Activated effector memory CD4-positive, alpha-beta T cell treated with anti-CD3 and anti-CD28 coated beads, Interleukin-2, amount 50 U/mL, for 16 hours (primary cell): ENCODE data around the gene FRMD4B.

Experiments used
- DNase-seq: peaks from one replicate; pipeline ENCODE4 v3.0.0-alpha.2; 2020

The FRMD4B gene

DNA sequence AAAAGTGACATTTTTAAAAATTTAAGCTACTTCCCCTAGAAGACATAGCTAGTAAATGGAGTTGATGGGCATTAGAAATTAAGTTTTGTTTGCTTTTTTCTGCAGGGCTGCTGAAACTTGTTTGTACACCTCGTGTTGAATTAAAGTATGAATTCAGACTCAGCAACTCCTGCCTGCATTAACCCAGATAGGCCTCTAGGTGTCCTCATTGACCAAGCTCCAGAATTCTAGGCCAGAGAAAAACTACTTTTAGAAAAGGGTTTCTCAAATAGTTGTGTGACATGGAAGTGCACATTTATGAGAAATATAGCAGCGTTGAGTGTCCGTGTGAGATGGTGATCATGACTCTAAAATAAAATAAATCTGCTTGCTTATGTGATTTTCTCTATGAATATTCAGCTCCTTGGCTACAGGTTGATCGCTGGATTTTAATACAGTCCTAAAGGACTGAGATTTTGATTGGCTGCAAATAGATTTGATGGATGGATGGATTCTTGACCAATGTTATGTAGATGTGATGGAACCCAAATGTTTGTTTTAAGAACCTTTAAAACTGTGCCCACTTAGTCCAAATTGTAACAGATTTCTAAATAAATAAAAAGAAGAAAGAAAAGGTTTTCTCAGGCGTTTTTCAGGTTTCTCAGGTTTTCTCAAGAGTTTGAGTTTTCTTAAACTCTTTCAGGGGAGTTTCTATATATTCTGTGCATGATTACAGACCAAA is 224.1 kb downstream of the FRMD4B start:
- no peak for DNase-seq

GRCh38 chr3:69160525-69160924 is 225.4 kb downstream of the FRMD4B start:
- no peak for DNase-seq

GRCh38 chr3:69160107-69160506 is 225.8 kb downstream of the FRMD4B start:
- no peak for DNase-seq

- no peak for DNase-seq
These were observed 236.3 kb downstream of the FRMD4B start for GRCh38 chr3:69149586-69149985.

DNA sequence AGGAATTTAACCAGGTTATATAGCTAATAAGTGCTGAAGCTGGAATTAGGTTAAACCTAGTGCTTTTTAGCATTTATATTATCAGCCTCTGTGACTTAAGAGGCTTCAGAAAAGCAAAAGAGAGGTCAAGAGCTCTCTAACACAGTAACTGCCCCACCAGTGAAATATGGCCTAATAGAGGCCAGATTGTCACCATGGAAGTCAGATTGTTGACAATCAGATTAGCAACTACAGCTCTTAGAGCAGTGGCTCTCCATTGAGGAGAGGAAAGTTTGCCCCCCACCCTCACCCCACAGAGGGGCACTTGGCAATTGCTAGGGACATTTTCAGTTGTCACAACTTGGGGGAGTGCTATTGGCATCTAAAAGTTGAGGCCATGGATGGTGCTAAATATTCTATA is 240.2 kb downstream of the FRMD4B start:
- no peak for DNase-seq

DNA sequence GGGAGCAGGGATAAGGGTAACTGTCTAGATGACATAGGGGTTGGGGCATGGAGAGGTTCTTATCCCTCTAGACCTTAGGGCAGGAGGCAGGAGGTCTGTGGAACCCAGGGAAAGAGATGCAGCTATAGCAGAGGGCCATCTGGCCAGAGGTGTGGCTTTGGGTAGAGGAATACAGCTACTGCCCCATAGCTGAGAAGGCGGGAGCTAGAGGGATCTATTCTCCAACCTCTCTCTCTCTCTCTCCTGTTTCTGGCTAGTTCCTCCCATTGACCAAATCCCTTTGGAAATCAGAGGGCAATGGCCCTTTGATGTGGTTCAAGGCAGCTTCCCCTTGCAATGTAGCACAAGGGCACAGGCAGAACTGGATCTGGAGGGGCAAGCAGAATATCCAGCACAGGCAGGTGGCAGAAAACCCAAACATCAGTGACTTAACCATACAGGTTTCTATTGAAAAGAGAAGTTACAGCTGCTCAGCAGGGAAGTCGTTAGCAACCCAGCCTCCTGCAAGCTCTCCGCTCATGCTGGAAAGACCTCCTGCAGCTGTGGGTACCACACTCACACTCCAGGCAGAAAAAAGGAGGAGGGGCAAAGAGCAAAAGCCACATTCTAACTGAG is 241.2 kb downstream of the FRMD4B start:
- no peak for DNase-seq

GRCh38 chr3:69143612-69144011 is 242.3 kb downstream of the FRMD4B start:
- no peak for DNase-seq

DNA sequence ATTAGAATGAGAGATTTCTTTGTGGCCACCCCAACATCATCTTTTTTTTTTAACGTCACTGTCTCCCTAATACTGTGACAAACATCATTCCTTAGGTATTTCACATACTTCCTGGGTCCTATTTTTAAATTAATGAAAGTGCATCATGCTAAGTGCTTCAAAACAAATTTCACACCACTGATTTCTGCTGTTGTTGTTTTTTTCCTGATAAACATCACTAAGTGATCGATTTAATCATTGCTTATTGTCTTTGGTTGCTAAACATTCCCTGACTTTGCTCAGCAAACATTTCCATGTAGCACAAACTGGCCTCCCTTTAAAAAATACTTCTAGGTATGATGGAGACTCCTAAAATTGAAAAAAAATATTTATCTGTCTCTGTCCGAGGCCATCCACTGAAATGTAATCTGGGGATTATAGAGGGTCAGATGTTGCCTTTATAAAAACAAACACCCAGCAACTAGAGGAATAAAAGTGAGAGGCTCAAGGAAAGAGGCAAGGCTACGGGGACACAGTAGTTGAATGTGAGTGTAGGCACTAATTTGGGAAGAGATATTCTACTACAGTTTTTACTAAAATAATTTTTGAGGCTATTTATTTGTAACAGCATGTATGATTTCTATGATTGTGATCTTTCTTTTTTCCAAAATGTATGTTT is 243.0 kb downstream of the FRMD4B start:
- no peak for DNase-seq

GRCh38 chr3:69142090-69142489 is 243.8 kb downstream of the FRMD4B start:
- DNase-seq, result no peak

DNA sequence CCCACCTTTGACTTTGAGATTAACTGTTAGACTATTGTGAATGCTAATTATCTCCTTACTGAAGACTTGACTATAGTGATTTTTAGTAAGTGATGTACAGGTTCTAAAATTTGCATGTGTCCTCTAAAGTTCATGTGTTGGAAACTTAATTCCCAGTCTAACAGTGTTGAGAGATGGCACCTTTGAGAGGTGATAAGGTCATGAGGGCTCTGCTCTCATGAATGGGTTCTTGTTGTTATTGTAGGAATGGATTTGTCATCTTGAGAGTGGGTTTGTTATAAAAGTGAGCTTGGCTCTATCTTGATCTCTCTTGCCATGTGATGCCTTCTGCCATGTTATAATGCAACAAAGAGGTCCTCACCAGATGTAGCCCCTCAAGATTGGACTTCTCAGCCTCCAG is 244.6 kb downstream of the FRMD4B start:
- no peak for DNase-seq

- DNase-seq, result no peak
These were observed 248.5 kb downstream of the FRMD4B start for GRCh38 chr3:69137412-69137811.

DNA sequence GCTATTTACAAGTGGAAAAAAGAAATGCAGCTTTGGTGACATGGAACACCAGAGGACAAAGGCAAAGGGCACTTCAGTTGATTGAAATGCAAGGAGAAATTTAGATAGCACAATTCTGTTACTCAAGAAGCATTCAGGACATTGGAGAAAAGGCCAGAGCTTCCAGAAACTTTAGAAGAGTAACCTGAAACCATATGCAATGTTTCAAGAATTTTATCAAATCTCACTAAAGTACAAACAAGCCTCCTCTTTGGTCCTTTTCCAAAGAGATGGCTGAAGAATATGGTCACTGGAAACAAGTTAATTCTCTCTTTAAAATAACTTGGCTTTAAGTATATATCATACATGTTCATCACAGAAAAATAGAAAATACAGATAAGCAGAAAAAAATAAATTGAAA is 248.9 kb downstream of the FRMD4B start:
- DNase-seq, result no peak

- no peak for DNase-seq
These were observed 255.2 kb downstream of the FRMD4B start for GRCh38 chr3:69130689-69131088.

DNA sequence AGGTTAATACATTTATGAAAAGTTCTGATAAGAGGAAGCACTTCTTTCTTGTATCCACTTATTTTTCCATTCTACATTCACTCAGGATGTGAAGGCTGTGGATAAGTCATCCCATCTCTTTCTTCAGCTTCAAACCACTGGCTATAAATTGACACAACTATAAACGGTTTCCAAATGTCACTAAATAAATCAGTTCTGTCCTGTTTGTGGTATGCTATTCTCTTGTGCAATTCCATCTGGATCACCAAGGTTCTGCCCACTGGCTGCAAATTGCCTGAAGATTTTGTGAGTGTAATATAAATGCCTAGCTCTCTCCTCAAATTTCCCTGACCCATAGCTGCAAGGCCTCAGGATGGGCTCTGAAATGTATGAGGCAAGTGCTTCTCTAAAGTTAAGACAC is 256.4 kb downstream of the FRMD4B start:
- DNase-seq, result no peak

DNA sequence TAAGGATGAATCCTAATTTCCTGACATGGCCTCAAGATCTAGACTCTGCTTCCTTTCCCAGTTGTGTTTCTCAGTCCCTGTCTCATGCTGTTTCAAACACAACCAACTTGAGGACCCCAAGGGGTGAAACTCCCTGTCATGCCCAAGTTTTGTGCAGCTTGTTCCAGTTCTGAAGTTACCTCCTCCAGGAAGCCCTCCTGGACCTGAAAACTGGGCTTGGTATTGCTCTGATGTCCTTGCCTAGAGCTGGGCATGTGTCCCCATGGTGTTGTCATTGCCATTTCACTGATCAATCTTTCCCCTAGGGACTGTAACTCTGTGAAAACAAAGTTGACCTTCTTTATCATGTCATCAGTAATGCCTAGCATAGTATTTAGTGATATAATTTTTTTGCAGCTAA is 257.4 kb downstream of the FRMD4B start:
- no peak for DNase-seq

- DNase-seq, result no peak
These were observed 258.9 kb downstream of the FRMD4B start for GRCh38 chr3:69126999-69127398.

GRCh38 chr3:69126216-69126615 is 259.7 kb downstream of the FRMD4B start:
- DNase-seq, result no peak

DNA sequence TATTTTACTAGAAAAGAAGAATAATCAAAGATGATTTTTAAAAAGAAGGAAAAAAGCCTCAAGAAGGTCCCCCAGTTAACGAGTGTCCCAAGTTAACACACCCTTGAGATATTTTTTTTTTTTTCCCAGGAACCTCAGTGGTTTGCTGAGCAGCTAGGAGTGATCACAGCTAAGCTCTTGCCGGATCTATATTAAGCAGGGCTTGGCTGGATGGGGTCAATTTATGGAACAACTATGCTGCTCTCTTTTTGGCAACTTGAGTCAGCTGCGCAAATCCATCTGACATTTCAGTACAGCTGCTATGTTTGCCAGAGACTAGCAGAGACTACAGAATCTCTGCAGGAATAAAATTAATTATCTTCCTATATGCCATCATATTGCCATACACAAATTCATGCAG is 263.5 kb downstream of the FRMD4B start, which contains the start of gene LMOD3:
LMOD3 (minus strand) TSS at position 193 of the 400 bp plus-strand sequence. CDS start 209 bp downstream, outside the sequence.
- no peak for DNase-seq

DNA sequence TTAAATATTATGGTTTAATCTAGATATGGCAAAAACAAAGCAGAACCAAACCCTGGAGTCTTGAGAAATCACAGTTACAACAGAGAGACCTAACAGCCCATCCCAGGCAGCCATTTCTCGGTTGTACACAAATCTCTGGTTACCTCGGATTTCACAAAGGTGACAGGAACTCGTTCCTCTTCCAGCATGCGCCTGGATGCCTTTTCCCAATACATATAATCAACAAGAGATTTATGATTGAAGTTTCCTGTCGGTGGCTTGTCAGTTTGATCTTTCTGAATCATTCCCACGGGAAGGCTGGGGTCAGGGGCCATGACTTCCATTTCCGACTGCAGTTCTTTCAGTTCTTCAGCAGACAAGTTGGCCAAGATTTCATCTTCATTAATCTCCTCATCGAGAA is 263.9 kb downstream of the FRMD4B start:
- no peak for DNase-seq

DNA sequence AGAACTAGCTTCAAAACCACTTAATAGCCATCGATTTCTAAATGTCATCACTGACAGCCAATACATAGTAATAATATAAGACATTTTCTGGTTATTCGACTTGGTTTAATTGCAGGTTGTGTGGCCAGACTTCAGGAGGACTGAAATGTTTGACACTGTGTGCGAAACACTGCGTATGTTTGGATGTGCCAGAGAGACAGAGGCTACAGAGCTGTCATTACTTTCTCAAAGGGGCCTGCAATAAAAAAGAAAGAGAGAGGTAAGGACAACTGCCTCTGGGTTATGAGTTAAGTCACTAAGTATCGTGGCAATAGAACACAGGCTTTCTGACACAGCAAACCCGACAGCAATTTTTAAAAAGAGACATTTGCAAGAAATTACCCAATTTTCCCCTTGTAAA is 264.4 kb downstream of the FRMD4B start:
- no peak for DNase-seq

DNA sequence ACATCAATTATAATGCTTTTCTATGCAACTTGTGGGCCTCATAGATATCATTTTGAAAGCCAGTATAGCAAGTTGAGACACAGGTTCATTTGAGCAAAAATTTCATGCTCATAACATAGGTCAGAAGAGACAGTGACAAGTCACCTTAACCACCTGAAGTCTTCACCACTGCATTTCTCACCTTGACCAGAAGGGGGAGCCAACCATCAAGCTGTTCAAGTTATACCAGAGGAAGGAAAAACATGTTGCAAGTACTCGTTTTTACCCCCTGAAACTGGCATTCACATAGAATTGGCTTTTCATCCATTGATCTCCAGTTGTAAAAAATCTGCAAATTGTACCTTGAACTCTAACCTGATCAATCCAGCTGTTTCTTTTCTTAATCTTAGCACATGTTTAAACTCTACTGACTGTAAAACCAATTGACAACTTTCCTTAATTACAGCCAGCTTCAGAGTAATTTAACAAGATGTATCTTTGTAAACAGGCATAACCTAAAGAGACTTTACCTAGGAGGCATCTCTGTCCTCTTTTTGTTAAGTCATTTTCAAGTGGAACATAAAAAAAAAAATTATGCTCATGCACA is 264.9 kb downstream of the FRMD4B start:
- peak; percentile 91 for DNase-seq
